H1 (cell line): ENCODE measurements around the gene MCF2L. TPM values are rescaled to one million over a fixed set of nuclear protein-coding genes. Genes with fewer than 3 reads are reported as not detected.

Source experiments
- CTCF ChIA-PET: fragments of 300-600 bp; sonication (Branson Sonifier 250); formaldehyde crosslinking; loops from one replicate; lab custom pipeline; 2021; ENCODE audit not compliant: partially characterized antibody; lab: Charles Lee
- POLR2A ChIA-PET: fragments of 300-600 bp; sonication (Branson Sonifier 250); formaldehyde crosslinking; loops from one replicate; lab custom pipeline; 2021; ENCODE audit warnings: inconsistent platforms; ENCODE audit not compliant: partially characterized antibody; lab: Charles Lee
- DNase-seq, 2 experiments: peaks; one replicate each; pipeline versions ENCODE4 v3.0.0 to v3.0.0-alpha.2; 2010 to 2022; ENCODE audit warnings: low spot score in 2 of 2, low read depth in 1 of 2, mixed read lengths in 1 of 2
- FAIRE-seq: peaks from 2 replicates; lab custom pipeline; 2011; peaks lifted over from hg19 to GRCh38; lab: Jason Lieb, UNC
- H2AFZ ChIP-seq: 2 replicates; pipeline ENCODE4 v1.8.1; 2012; ENCODE audit warnings: low read length, inconsistent platforms
- H2AK5ac ChIP-seq: 2 replicates; pipeline ENCODE4 v1.6.1; 2013; ENCODE audit warnings: low read depth, low read length
- H2BK120ac ChIP-seq: replicated peaks from 2 replicates; pipeline ENCODE3; 2013; ENCODE audit warnings: low read depth, low read length, inconsistent platforms
- H2BK12ac ChIP-seq: 2 replicates; pipeline ENCODE4 v1.6.1; 2013; ENCODE audit warnings: low read depth, low read length
- H2BK15ac ChIP-seq: 2 replicates; pipeline ENCODE4 v1.6.1; 2013; ENCODE audit warnings: low read length
- H2BK20ac ChIP-seq: 2 replicates; pipeline ENCODE4 v1.6.1; 2013; ENCODE audit warnings: low read length
- H2BK5ac ChIP-seq: 2 replicates; pipeline ENCODE4 v1.6.1; 2013; ENCODE audit warnings: low read depth, low read length
- H3K14ac ChIP-seq: 2 replicates; pipeline ENCODE4 v1.6.1; 2013; ENCODE audit warnings: inconsistent platforms; ENCODE audit not compliant: insufficient read length
- H3K18ac ChIP-seq: 2 replicates; pipeline ENCODE4 v1.6.1; 2013; ENCODE audit warnings: low read length; ENCODE audit errors: extremely low read depth
- H3K23ac ChIP-seq: 2 replicates; pipeline ENCODE4 v1.6.1; 2013; ENCODE audit warnings: inconsistent platforms; ENCODE audit not compliant: insufficient read length
- H3K23me2 ChIP-seq: 2 replicates; pipeline ENCODE4 v1.6.1; 2013; ENCODE audit warnings: low read depth, low read length
- H3K27ac ChIP-seq: 2 replicates; pipeline ENCODE4 v1.6.1; 2011; ENCODE audit warnings: low read depth, low read length, inconsistent platforms
- H3K27me3 ChIP-seq, 4 experiments: replicated peaks in 1 of 4; 1 replicate in 1 of 4; 2 replicates in 3 of 4; pipeline versions ENCODE4 v1.6.1 to v1.8.1; 2011 to 2013; ENCODE audit warnings: low read length in 3 of 4, mild to moderate bottlenecking in 3 of 4, inconsistent platforms in 2 of 4, mixed read lengths in 2 of 4, moderate library complexity in 1 of 4; ENCODE audit not compliant: control insufficient read depth in 3 of 4, insufficient read depth in 3 of 4; ENCODE audit errors: extremely low read depth in 1 of 4
- H3K36me3 ChIP-seq, 4 experiments: 2 replicates each; pipeline versions ENCODE4 v1.6.1 to v1.8.1; 2011 to 2013; ENCODE audit warnings: mild to moderate bottlenecking in 4 of 4, low read length in 3 of 4, moderate library complexity in 2 of 4, control low read depth in 1 of 4, inconsistent platforms in 1 of 4; ENCODE audit not compliant: insufficient read depth in 4 of 4, control insufficient read depth in 2 of 4
- H3K4ac ChIP-seq: replicated peaks from 2 replicates; pipeline ENCODE3; 2013; ENCODE audit warnings: low read length, low read depth, mixed read lengths, inconsistent platforms; ENCODE audit not compliant: insufficient read length
- H3K4me1 ChIP-seq, 4 experiments: replicated peaks in 1 of 4; 1 replicate in 1 of 4; 2 replicates in 3 of 4; pipeline versions ENCODE4 v1.6.1 to v1.8.1; 2011 to 2013; ENCODE audit warnings: low read length in 3 of 4, inconsistent platforms in 2 of 4, mixed read lengths in 1 of 4; ENCODE audit not compliant: insufficient read depth in 4 of 4, control insufficient read depth in 3 of 4
- H3K4me2 ChIP-seq, 2 experiments: 2 replicates each; pipeline versions ENCODE4 v1.6.1 to v1.8.1; 2011 to 2013; ENCODE audit warnings: low read depth in 2 of 2, low read length in 2 of 2, control low read depth in 1 of 2, inconsistent platforms in 1 of 2, mild to moderate bottlenecking in 1 of 2; ENCODE audit not compliant: insufficient read depth in 1 of 2
- H3K4me3 ChIP-seq, 4 experiments: fragments of 200-600, 300-600 bp in 1 of 4; sonication (generic), shearing (Covaris generic), sonication (Bioruptor Twin) in 1 of 4; 2 replicates each; pipeline versions ENCODE4 v1.5.1 to v1.8.1; 2011 to 2016; ENCODE audit warnings: low read length in 4 of 4, low read depth in 3 of 4, control low read depth in 2 of 4, inconsistent platforms in 2 of 4, mild to moderate bottlenecking in 2 of 4, mixed read lengths in 1 of 4, moderate library complexity in 1 of 4; ENCODE audit not compliant: insufficient read depth in 2 of 4; ENCODE audit errors: extremely low read depth in 1 of 4
- H3K56ac ChIP-seq: replicated peaks from 2 replicates; pipeline ENCODE3; 2013; ENCODE audit warnings: low read depth, mild to moderate bottlenecking, mixed read lengths, low read length, inconsistent platforms; ENCODE audit not compliant: insufficient read length
- H3K79me1 ChIP-seq: 2 replicates; pipeline ENCODE4 v1.6.1; 2013; ENCODE audit warnings: low read depth, low read length, control low read depth
- H3K79me2 ChIP-seq, 2 experiments: 2 replicates each; pipeline versions ENCODE4 v1.6.1 to v1.8.1; 2012 to 2013; ENCODE audit warnings: low read length in 2 of 2, mild to moderate bottlenecking in 2 of 2, inconsistent platforms in 1 of 2; ENCODE audit not compliant: insufficient read depth in 2 of 2, control insufficient read depth in 1 of 2
- H3K9ac ChIP-seq, 4 experiments: replicated peaks in 1 of 4; 1 replicate in 1 of 4; 2 replicates in 3 of 4; pipeline versions ENCODE4 v1.6.1 to v1.8.1; 2011 to 2013; ENCODE audit warnings: low read depth in 3 of 4, low read length in 3 of 4, control low read depth in 2 of 4, mild to moderate bottlenecking in 2 of 4, moderate library complexity in 2 of 4, inconsistent platforms in 1 of 4; ENCODE audit errors: extremely low read depth in 1 of 4
- H3K9me3 ChIP-seq, 2 experiments: 2 replicates each; pipeline versions ENCODE4 v1.6.1 to v1.8.1; 2012 to 2013; ENCODE audit warnings: mild to moderate bottlenecking in 2 of 2, moderate library complexity in 2 of 2, control low read depth in 1 of 2, inconsistent platforms in 1 of 2, low read depth in 1 of 2, low read length in 1 of 2, mixed read lengths in 1 of 2; ENCODE audit not compliant: insufficient read depth in 2 of 2
- H4K20me1 ChIP-seq, 2 experiments: replicated peaks in 1 of 2; 2 replicates each; pipeline versions ENCODE3 to v1.8.1; 2011 to 2013; ENCODE audit warnings: inconsistent platforms in 2 of 2, low read length in 2 of 2, mild to moderate bottlenecking in 1 of 2; ENCODE audit not compliant: insufficient read depth in 2 of 2, control insufficient read depth in 1 of 2
- H4K5ac ChIP-seq: 2 replicates; pipeline ENCODE4 v1.6.1; 2013; ENCODE audit warnings: low read length, low read depth, mixed read lengths, inconsistent platforms; ENCODE audit not compliant: insufficient read length
- H4K8ac ChIP-seq: 2 replicates; pipeline ENCODE4 v1.8.0; 2013; ENCODE audit warnings: mild to moderate bottlenecking, moderate library complexity, low read length, inconsistent platforms; ENCODE audit not compliant: insufficient read depth; ENCODE audit errors: extremely low read depth
- H4K91ac ChIP-seq: replicated peaks from 2 replicates; pipeline ENCODE3; 2013; ENCODE audit warnings: low read length, mixed read lengths, inconsistent platforms; ENCODE audit not compliant: insufficient read length
- KDM5A ChIP-seq: fragments of 200-600 bp; IDR thresholded peaks from 2 replicates; pipeline ENCODE4 v1.7.1; 2012; ENCODE audit warnings: mild to moderate bottlenecking, low read length, inconsistent platforms, mixed read lengths
- NANOG ChIP-seq: IDR thresholded peaks from 2 replicates; pipeline ENCODE4 v1.6.1; 2011; ENCODE audit warnings: low read length, low read depth, mild to moderate bottlenecking, inconsistent platforms; ENCODE audit not compliant: insufficient read depth, poor library complexity, severe bottlenecking
- WGBS, 2 experiments: shearing (Covaris generic) in 1 of 2; methylation state at CpG; one replicate each; pipeline versions ENCODE4 v1.1.6 to v1.1.7; 2013 to 2015; ENCODE audit warnings: low lambda C conversion rate in 2 of 2, mixed read lengths in 2 of 2, inconsistent platforms in 1 of 2, low coverage in 1 of 2, missing lambda C conversion rate in 1 of 2; ENCODE audit not compliant: insufficient replicate concordance in 2 of 2, insufficient coverage in 1 of 2, insufficient read length in 1 of 2; ENCODE audit errors: extremely low coverage in 1 of 2, missing lambda C conversion rate in 1 of 2; 5-methylcytosine and 5-hydroxymethylcytosine counted together
- polyA plus RNA-seq, 7 experiments: library from polyadenylated mRNA; depleted of rRNA in 3 of 7; stranded (reverse) in 5 of 7; unstranded in 2 of 7; fragments of >200 nt in 5 of 7; fragments of 200-250 nt in 2 of 7; gene quantifications; 1 replicate in 5 of 7; 2 replicates in 1 of 7; 4 replicates in 1 of 7; pipeline versions ENCODE4 v1.2.1 to v1.2.3, GENCODE V29; 2011 to 2013; ENCODE audit warnings: missing spikeins in 2 of 7, mixed read lengths in 2 of 7
- total RNA-seq: library from RNA; stranded (reverse); fragmentation: NEBNext Ultra II Directional; extraction: Animal tissue kit (Norgen Biotek cat#: 25700); gene quantifications from 2 replicates; pipeline ENCODE4 v1.2.1, GENCODE V29; 2021
- TF ChIP-seq, protein P1 (sequence below): IDR thresholded peaks from 2 replicates; pipeline ENCODE4 v1.6.1; 2012; ENCODE audit warnings: low read length, inconsistent platforms

MCF2L gene
- total and polyA plus RNA-seq, 2 of the 8 experiments (the other 6 are each of a cell fraction or from before 2014, with no cell fraction given), result 10.1 to 24.4 TPM

GRCh38 chr13:113029061-113029445 lies 60.0 kb downstream of the MCF2L start:
- Histone ChIP-seq H3K27me3 (no peaks in the 10 kb centered on the region), H3K27ac (no peak overlapping the region), H3K36me3 (no peaks in the 10 kb centered on the region), H2AK5ac (peak overlapping the region; percentile 90; the same call in 1 of the 2 replicates), H4K8ac (no peak overlapping the region), H2AFZ (no peak overlapping the region), H3K18ac (no peak overlapping the region), H3K4me3 (no peak overlapping the region), H3K9me3 (peaks cover 0 to 8% of the 10 kb centered on the region in 2 experiments; a peak in 1 of 4 replicates), H2BK120ac (no peak overlapping the region), H4K20me1 (peaks cover 0 to 7% of the 10 kb centered on the region in 2 experiments), H3K56ac (no peak overlapping the region), H4K91ac (peak overlapping the region; percentile 80), H3K23me2 (peaks cover 3% of the 10 kb centered on the region; the same call in 1 of the 2 replicates), H2BK12ac (no peak overlapping the region), H3K4me1 (peaks cover 0 to 3% (median 0%) of the 10 kb centered on the region in 4 experiments; a peak in 2 of 7 replicates), H4K5ac (no peak overlapping the region), H2BK15ac (peak overlapping the region; percentile 40; the same call in 1 of the 2 replicates), H3K4ac (peak overlapping the region; percentile 20), H2BK5ac (0 out of 2 replicates have a peak overlapping the region, but pooled peaks have one; percentile 13), H3K79me2 (no peaks in the 10 kb centered on the region), H3K23ac (no peak overlapping the region), H3K9ac (no peak overlapping the region), H2BK20ac (no peak overlapping the region; the same call in 1 of the 2 replicates), H3K14ac (no peak overlapping the region), H3K4me2 (no peak overlapping the region), H3K79me1 (no peaks in the 10 kb centered on the region; the same call in 1 of the 2 replicates)
- DNase-seq (no peak), FAIRE-seq (no peak)
- CTCF ChIA-PET, result interaction anchor here (0.6 to 7.0 kb wide), 40 partner anchors 8 to 1016 kb away, joined by 3 to 72 read pairs (median 6); partner anchors contain the start of gene MCF2L
- POLR2A ChIA-PET, result interaction anchor here (0.9 to 1.1 kb wide), 3 partner anchors 8 to 14 kb away, joined by 3 to 4 read pairs (median 3); no protein-coding TSS in a partner anchor
- WGBS, 2 experiments, result 90% methylated on average over 10 of the region's 10 CpGs; no CpG with 5 or more reads in 1 of the 2 experiments
- TF ChIP-seq NANOG, result no peak
- TF ChIP-seq, protein P1, sequence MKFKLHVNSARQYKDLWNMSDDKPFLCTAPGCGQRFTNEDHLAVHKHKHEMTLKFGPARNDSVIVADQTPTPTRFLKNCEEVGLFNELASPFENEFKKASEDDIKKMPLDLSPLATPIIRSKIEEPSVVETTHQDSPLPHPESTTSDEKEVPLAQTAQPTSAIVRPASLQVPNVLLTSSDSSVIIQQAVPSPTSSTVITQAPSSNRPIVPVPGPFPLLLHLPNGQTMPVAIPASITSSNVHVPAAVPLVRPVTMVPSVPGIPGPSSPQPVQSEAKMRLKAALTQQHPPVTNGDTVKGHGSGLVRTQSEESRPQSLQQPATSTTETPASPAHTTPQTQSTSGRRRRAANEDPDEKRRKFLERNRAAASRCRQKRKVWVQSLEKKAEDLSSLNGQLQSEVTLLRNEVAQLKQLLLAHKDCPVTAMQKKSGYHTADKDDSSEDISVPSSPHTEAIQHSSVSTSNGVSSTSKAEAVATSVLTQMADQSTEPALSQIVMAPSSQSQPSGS, result no peak
- no peak for TF ChIP-seq KDM5A
